Stimulated activated CD4-positive, alpha-beta T cell treated with anti-CD3 and anti-CD28 coated beads, Interleukin-4, amount 100 ng/mL, for 48 hours (primary cell): Measurements from ENCODE around the gene IMMP2L.

Source experiments
- DNase-seq, 2 donors: peaks; one replicate each; pipeline ENCODE4 v3.0.0-alpha.2; 2020; ENCODE audit warnings: low read depth in 2 of 2

The IMMP2L gene

DNA sequence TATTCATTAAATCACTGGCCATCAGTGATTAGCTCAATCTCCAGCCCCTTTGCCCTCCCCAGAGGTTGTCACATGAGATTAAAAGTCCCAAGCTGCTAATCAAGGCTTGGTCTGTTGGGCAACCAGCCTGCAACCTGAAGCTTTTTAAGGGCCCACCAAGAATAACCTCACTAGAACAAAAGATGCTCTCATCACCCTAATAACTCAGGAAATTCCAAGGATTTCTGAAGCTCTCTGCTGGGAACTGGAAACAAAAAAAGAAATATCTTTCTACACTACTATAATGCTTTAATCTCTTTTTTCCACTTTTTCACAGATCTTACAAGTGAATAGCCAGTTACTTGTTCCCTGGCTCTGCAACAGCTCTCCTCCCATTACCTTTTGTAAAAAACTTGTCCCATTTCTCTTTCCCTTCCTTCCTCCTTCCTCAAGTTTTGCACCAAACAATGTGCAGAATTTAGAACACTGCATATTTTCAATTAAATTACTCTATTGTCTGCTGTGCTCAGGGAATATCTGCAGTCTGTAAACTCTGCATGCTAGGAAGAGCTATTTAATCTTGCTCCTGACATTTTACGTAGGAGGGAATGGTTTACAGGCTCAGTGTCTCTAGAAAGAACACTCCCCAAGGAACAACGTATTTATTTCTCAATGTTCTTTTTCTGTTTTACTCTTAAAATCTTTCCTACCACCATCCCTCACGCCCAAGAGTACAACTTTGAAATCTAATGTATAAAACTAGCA lies 169.1 kb downstream of the IMMP2L start:
- DNase-seq, result no peak

DNA sequence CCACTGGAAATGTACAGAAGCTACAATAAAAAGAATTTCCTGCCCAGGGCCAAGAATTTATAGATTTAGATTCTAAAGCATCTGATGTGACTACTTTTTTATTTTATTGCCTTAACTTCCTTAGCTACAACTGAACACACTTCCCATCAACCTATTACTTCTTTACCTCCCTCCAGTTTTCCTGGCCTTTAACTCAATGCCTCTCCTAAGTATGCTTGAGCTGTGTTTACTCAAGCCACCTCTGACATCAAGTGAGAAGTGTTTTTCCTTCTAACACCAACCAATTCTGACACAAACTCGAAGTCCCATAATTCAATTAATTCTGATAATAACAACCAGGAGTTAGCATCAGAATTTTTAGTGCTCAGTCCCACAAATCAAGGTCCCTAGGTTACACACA lies 170.0 kb downstream of the IMMP2L start:
- no peak for DNase-seq

- DNase-seq, result no peak
Measured at GRCh38 chr7:111390000-111390399, 172.3 kb downstream of the IMMP2L start.

- DNase-seq, result no peak
Measured at GRCh38 chr7:111388912-111389311, 173.4 kb downstream of the IMMP2L start.

DNA sequence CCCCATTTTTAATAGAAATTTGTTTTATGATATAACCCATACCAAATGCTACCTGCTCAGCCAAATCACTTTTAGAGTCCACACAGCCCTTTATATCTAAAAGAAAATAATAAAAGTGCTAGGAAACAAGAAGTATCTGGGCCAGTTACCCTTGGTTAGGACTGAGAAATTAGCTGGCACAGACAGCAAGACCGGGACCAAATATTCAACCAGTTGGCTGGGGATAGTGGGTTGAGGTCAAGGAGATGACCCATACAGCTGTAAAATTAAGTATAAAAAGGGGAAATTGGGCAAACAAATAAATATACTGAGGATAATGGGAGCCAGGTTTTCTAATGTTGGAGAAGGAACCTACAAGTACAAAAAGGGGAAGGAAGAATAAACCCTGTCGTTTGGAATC lies 174.3 kb downstream of the IMMP2L start:
- no peak for DNase-seq

- no peak for DNase-seq
Measured at GRCh38 chr7:111384065-111384891, 178.0 kb downstream of the IMMP2L start.

DNA sequence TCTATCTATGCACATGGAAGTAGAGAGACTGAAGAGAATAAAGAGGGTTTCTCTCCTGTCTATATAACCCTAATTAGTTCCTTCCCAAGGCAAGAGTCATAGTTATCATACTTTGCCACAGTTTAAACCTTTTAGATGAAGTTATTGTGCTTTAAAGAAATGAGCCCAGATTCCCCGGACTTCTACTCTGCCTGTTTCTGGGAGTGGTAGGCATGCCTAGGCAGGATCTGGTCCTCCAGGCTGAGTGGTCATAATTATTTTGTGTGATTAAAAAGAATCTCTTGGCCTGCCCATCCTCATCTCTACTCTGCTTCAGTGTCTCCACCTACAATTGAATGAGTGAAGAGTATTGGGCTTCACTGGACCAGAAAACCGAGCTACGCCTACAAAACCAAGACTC lies 179.2 kb downstream of the IMMP2L start:
- no peak for DNase-seq

GRCh38 chr7:111381590-111381989 lies 180.7 kb downstream of the IMMP2L start:
- no peak for DNase-seq

GRCh38 chr7:111380945-111381344 lies 181.3 kb downstream of the IMMP2L start:
- no peak for DNase-seq

GRCh38 chr7:111374027-111374426 lies 188.3 kb downstream of the IMMP2L start:
- no peak for DNase-seq

- DNase-seq, result no peak
Measured at GRCh38 chr7:111371437-111371836, 190.9 kb downstream of the IMMP2L start.

DNA sequence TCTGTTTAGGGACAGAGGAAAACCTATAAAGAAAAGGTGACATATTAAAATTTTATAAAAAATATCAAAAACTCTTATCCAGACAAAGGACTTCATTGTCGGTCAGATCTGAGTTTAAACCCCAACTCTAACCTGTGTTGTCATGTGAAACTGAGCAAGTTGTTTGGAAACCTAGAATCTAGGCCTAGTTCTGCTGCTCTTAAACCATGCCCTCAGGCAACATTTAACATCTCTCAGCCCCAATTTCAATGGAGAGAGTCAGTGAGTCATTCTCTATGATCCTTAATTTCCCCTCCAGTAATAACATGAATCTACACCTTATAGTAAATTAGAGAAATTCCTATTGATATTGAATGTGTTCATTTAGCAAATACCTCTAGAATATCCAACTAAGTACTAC lies 192.3 kb downstream of the IMMP2L start:
- no peak for DNase-seq

DNA sequence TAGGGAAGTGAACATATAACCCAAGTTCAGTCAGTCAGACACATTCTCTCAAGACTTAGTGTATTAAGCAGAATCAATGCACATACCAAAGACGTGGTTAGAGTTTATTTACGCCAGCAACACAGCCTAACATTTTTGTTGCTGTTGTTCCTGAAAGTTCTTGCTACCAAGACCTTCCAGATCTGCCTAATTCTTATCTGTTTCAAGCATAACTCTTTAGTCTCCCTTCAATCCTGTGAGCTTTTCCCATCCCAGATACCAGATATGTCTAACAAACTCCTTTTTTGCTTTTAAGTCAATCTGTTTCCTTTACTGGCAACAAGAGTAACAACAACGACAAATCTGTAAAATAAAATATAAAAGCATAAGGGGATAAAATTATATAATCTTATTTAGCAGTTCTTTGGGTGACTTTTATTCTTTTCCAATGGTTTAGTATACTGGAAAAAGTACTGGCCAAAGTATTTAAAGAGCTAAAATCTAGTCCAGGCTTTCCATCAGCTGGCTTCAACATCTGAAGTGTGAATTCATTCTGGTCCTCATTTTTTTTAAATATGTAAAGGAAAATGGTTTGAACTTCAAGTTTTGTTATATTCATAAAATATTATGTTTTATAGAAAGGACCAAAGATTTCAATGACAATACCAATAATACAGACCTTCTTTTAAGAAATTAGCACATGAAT lies 193.8 kb downstream of the IMMP2L start:
- no peak for DNase-seq

GRCh38 chr7:111364413-111364812 lies 197.9 kb downstream of the IMMP2L start:
- no peak for DNase-seq

DNA sequence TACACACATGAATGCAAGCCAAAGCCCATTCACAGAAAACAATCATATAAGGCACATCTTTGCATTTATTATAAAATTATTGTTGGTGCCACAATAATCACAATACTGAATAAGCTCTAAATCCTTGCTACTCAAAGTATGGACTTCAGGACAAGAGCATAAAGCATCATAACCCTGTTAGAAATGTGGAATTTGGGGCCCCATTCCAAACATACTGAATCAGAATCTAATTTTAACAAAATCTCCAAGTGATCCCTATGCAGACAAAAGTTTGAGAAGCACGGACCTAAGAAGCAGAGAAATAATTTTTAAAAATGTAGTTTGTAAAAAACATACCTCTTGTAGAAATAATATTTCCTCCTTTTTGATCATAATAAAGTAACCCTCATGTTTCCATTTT lies 199.2 kb downstream of the IMMP2L start:
- no peak for DNase-seq

DNA sequence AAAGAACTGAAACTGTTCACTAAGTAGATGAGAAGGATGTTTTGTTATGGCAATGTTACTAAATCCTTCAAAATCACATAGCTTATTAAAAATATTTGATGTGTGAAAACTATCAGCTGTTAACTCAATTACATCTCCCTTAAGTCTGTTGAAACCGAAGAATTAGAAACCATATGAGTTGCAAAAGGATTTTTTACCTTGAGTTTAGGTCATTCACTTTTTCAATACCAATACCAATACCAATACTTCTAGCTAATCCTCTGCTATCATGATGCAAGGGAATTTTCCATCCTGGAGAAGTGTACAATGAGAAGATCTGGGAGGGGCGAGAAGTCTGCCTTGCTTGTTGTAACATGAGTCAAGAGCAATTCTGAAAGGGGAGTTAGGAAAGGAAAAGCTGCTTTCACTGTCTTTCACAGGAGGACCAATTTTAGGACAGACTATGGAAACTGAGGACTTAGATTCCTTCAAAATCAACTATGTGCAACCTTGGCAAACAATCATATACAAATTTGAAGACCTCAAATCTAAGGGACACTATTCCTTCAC lies 199.7 kb downstream of the IMMP2L start:
- no peak for DNase-seq

- no peak for DNase-seq
Measured at GRCh38 chr7:111358915-111359314, 203.4 kb downstream of the IMMP2L start.

DNA sequence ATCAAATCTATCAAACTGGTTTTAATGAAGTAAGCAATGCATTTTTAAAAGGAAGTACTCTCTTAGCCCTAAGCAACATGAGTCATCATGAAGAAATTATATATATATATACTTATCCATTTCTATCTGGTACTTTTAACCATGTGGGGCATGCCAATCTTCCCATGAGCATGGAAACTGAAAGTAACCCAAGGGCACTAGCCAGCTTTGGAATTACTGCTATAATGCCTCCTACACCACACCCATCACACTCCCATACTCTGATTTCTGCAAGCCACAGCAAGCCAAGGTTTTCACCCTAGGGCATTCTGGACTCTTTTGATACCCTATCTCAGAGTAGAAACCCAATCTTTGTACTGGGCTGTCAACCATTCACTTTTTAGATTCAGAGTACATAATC lies 204.6 kb downstream of the IMMP2L start:
- DNase-seq, result no peak

GRCh38 chr7:111356941-111357340 lies 205.4 kb downstream of the IMMP2L start:
- DNase-seq, result no peak

DNA sequence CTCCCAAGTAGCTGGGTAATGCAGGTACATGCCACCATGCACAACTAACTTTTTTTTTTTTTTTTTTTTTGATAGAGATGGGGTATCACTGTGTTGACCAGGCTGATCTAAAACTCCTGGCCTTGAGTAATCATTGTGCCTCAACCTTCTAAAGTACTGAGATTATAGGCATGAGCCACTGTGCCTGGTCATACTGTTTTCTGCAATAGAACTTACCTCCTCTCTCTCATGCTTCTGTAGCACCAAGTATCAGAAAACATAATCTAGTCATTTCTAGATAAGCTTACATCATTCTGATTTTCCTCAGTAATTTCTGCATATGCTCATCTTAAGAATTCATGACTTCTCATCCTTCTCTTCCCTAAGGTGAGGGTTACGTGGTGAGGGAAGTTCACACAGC lies 210.0 kb downstream of the IMMP2L start:
- DNase-seq, result no peak

GRCh38 chr7:111346219-111346618 lies 216.1 kb downstream of the IMMP2L start:
- no peak for DNase-seq

DNA sequence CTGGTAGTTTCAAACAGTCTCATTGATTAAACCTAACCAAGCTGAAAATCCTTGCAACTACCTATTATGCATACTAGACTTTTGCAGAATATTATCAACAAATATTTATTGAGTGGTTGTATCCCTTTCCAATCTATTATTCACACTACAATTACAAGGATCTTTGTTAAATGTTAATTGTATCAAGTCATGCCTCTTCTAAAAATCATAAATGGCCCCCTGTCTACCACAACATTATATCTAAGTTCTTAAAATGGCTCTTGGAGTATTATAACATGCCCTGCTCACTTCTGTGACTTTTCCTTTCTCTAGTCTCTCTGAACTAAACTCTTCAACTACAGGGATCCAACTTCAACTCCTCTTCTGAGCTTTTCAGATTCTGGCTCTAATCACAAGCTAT lies 219.3 kb downstream of the IMMP2L start:
- no peak for DNase-seq
